ENCODE results near the gene RNF150. TPM values are rescaled to one million over a fixed set of nuclear protein-coding genes. Genes with fewer than 3 reads are reported as not detected.

Gene RNF150
- total and polyA plus RNA-seq, 2 of the 8 experiments (the other 6 are each of a cell fraction or from before 2014, with no cell fraction given), result 3.4 to 4.8 TPM

GRCh38 chr4:141127884-141128283, 5.4 kb downstream of the RNF150 start:
- Histone ChIP-seq H2BK120ac (replicated peaks; ENCODE audit: low read depth, low read length) (no peak overlapping the region), H2AFZ (ENCODE audit: low read length) (no peak overlapping the region), H3K36me3 (ENCODE audit: control insufficient read depth in 2 of 4, insufficient read depth in 4 of 4, low read length in 3 of 4) (no peaks in the 10 kb centered on the region), H3K23me2 (ENCODE audit: low read depth, low read length) (peaks cover 8% of the 10 kb centered on the region), H3K4me2 (ENCODE audit: insufficient read depth in 1 of 2, low read depth in 2 of 2, low read length in 2 of 2) (no peak overlapping the region), H4K8ac (ENCODE audit: extremely low read depth, insufficient read depth, low read length) (no peak overlapping the region), H3K27ac (ENCODE audit: low read depth, low read length) (no peak overlapping the region), H4K5ac (ENCODE audit: insufficient read length, low read depth, low read length) (no peak overlapping the region), H3K4me1 (replicated peaks in 1 of 4; ENCODE audit: control insufficient read depth in 3 of 4, insufficient read depth in 4 of 4, low read length in 3 of 4) (peaks cover 0 to 2% (median 0%) of the 10 kb centered on the region in 4 experiments; a peak in 1 of 7 replicates), H2BK20ac (ENCODE audit: low read length) (no peak overlapping the region), H3K9ac (replicated peaks in 1 of 4; ENCODE audit: extremely low read depth in 1 of 4, low read depth in 3 of 4, low read length in 3 of 4) (no peak overlapping the region), H4K91ac (replicated peaks; ENCODE audit: insufficient read length, low read length) (no peak overlapping the region), H2BK5ac (ENCODE audit: low read depth, low read length) (no peak overlapping the region), H2AK5ac (ENCODE audit: low read depth, low read length) (no peak overlapping the region), H3K23ac (ENCODE audit: insufficient read length) (no peak overlapping the region), H3K18ac (ENCODE audit: extremely low read depth, low read length) (no peak overlapping the region), H3K79me1 (ENCODE audit: low read depth, low read length) (no peaks in the 10 kb centered on the region), H2BK12ac (ENCODE audit: low read depth, low read length) (no peak overlapping the region), H2BK15ac (ENCODE audit: low read length) (no peak overlapping the region), H3K4ac (replicated peaks; ENCODE audit: insufficient read length, low read depth, low read length) (no peak overlapping the region), H3K9me3 (ENCODE audit: insufficient read depth in 2 of 2, low read depth in 1 of 2, low read length in 1 of 2) (no peaks in the 10 kb centered on the region), H3K79me2 (ENCODE audit: control insufficient read depth in 1 of 2, insufficient read depth in 2 of 2, low read length in 2 of 2) (no peaks in the 10 kb centered on the region), H3K56ac (replicated peaks; ENCODE audit: insufficient read length, low read depth, low read length) (no peak overlapping the region), H4K20me1 (replicated peaks in 1 of 2; ENCODE audit: control insufficient read depth in 1 of 2, insufficient read depth in 2 of 2, low read length in 2 of 2) (peaks cover 0 to 2% of the 10 kb centered on the region in 2 experiments), H3K27me3 (replicated peaks in 1 of 4; ENCODE audit: control insufficient read depth in 3 of 4, extremely low read depth in 1 of 4, insufficient read depth in 3 of 4, low read length in 3 of 4) (peaks cover 0 to 16% (median 13%) of the 10 kb centered on the region in 4 experiments; a peak in 5 of 7 replicates), H3K14ac (ENCODE audit: insufficient read length) (no peak overlapping the region), H3K4me3 (ENCODE audit: extremely low read depth in 1 of 4, insufficient read depth in 2 of 4, low read depth in 3 of 4, low read length in 4 of 4) (no peak overlapping the region)
- ChIA-PET POLR2A (ENCODE audit: partially characterized antibody) (no interaction called here), CTCF (ENCODE audit: partially characterized antibody) (no interaction called here)
- TF ChIP-seq TAF1 (IDR thresholded peaks at IDR 0.05; ENCODE audit: low read depth, low read length) (no peak), CBX5 (IDR thresholded peaks at IDR 0.05; ENCODE audit: low read depth, low read length) (no peak), RFX5 (IDR thresholded peaks at IDR 0.05; ENCODE audit: borderline replicate concordance, low read depth, low read length) (no peak), PHF8 (conservative IDR thresholded peaks at IDR 0.05; ENCODE audit: low read depth, low read length) (no peak), EGR1 (IDR thresholded peaks at IDR 0.05; ENCODE audit: borderline replicate concordance, low read depth, low read length) (no peak), KDM1A (IDR thresholded peaks at IDR 0.05; ENCODE audit: borderline replicate concordance, low read length) (no peak), EP300 (IDR thresholded peaks at IDR 0.05; ENCODE audit: borderline replicate concordance in 1 of 2, low read depth in 2 of 2, low read length in 2 of 2) (no peak), JUN (IDR thresholded peaks at IDR 0.05; ENCODE audit: low read depth, low read length) (no peak), NRF1 (IDR thresholded peaks at IDR 0.05; ENCODE audit: low read depth, low read length) (no peak), CREB1 (IDR thresholded peaks at IDR 0.05) (no peak), RNF2 (IDR thresholded peaks at IDR 0.05; ENCODE audit: borderline replicate concordance, low read depth, low read length, missing control alignments, poor library complexity, severe bottlenecking) (no peak)
- DNase-seq (ENCODE audit: low read depth in 1 of 2, low spot score in 2 of 2) (no peak), FAIRE-seq (no peak)
- WGBS, 2 experiments (ENCODE audit: extremely low coverage in 1 of 2, insufficient coverage in 1 of 2, insufficient read length in 1 of 2, insufficient replicate concordance in 2 of 2, low coverage in 1 of 2, low lambda C conversion rate in 2 of 2, missing lambda C conversion rate in 1 of 2), result 91% methylated on average over 3 of the region's 3 CpGs; no CpG with 5 or more reads in 1 of the 2 experiments

All from H1 (cell line).